Vagina (tissue), 2 donors: ENCODE data around the gene GATM. TPM values are rescaled to one million over a fixed set of nuclear protein-coding genes. Genes with fewer than 3 reads are reported as not detected.

Experiments
- DNase-seq, 2 donors: peaks; one replicate each; pipeline ENCODE4 v3.0.0-alpha.2; 2017; ENCODE audit errors: extremely low spot score in 2 of 2
- H3K27ac ChIP-seq: fragments of 200-600 bp; sonication (generic); one replicate; pipeline ENCODE4 v1.5.1; 2019
- H3K27me3 ChIP-seq: fragments of 200-600 bp; sonication (generic); one replicate; pipeline ENCODE4 v1.5.1; 2019
- H3K36me3 ChIP-seq, 2 donors: fragments of 200-600 bp; sonication (generic); one replicate each; pipeline ENCODE4 v1.5.1; 2017 to 2019
- H3K4me1 ChIP-seq: fragments of 200-600 bp; sonication (generic); one replicate; pipeline ENCODE4 v1.5.1; 2019
- H3K4me3 ChIP-seq, 2 donors: fragments of 200-600 bp; sonication (generic); 1 replicate in 1 of 2; 2 replicates in 1 of 2; pipeline ENCODE4 v1.5.1; 2016 to 2019
- H3K9me3 ChIP-seq: fragments of 200-600 bp; sonication (generic); one replicate; pipeline ENCODE4 v1.5.1; 2019
- CTCF ChIP-seq, 3 experiments: fragments of 450-650 bp in 2 of 3; fragments of 200-600 bp in 1 of 3; sonication (generic) in 1 of 3; IDR thresholded peaks; one replicate each; pipeline ENCODE4 v1.5.1; 2017 to 2019; ENCODE audit warnings: antibody characterized with exemption in 3 of 3, mild to moderate bottlenecking in 2 of 3, moderate library complexity in 2 of 3
- POLR2A ChIP-seq, 2 donors: fragments of 450-650 bp; IDR thresholded peaks; one replicate each; pipeline ENCODE4 v1.6.1; 2017; ENCODE audit warnings: antibody characterized with exemption in 2 of 2, mild to moderate bottlenecking in 2 of 2, moderate library complexity in 2 of 2
- POLR2AphosphoS5 ChIP-seq, 2 donors: sonication (generic); formaldehyde crosslinking; IDR thresholded peaks; one replicate each; pipeline ENCODE4 v1.9.0; 2017; ENCODE audit warnings: antibody characterized with exemption in 2 of 2, mild to moderate bottlenecking in 2 of 2, low read depth in 1 of 2; ENCODE audit not compliant: insufficient read depth in 1 of 2
- intact Hi-C: fragments of 100-400 bp; cut with DNase I; formaldehyde crosslinking; loops from one replicate; pipeline ENCODE4 v1.15.1; 2023
- total RNA-seq: library from RNA; depleted of rRNA; stranded (reverse); fragments of >200 nt; gene quantifications from one replicate; pipeline ENCODE4 v1.2.3, GENCODE V29; 2016

The GATM gene
- total RNA-seq, 1 donor from 2014 or later, result 50.1 TPM

DNA sequence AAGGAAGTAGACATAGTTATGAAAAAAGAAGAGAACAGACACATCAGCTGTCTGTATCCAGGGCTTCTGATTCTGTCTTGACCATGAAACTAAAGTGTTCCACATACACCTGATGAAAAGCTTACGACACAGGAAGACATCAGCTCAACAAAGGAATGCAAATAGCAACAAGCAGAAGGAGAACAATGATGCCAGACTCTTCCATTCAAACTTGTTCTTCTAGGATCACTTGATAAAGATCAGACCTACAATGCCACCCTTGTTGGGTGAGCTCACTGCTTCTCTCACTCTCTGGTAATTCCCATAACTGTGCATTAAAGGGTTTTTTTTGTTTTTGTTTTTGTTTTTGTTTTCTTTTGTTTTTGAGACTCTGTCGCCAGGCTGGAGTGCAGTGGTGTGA lies 49.7 kb downstream of the GATM start:
- no peak for DNase-seq
- no peak overlapping the region for H3K4me3 ChIP-seq
- intact Hi-C loops, result no loop called here
- no peaks in the 10 kb centered on the region for H3K4me1 ChIP-seq
- TF ChIP-seq CTCF (IDR thresholded peaks at IDR 0.05), result no peak
- no peak for TF ChIP-seq POLR2A (IDR thresholded peaks at IDR 0.05)
- no peak for TF ChIP-seq POLR2AphosphoS5 (IDR thresholded peaks at IDR 0.05; ENCODE audit: insufficient read depth in 1 of 2, low read depth in 1 of 2)
- H3K9me3 ChIP-seq, result no peaks in the 10 kb centered on the region
- no peaks in the 10 kb centered on the region for H3K36me3 ChIP-seq
- H3K27me3 ChIP-seq, result no peaks in the 10 kb centered on the region
- no peak overlapping the region for H3K27ac ChIP-seq

DNA sequence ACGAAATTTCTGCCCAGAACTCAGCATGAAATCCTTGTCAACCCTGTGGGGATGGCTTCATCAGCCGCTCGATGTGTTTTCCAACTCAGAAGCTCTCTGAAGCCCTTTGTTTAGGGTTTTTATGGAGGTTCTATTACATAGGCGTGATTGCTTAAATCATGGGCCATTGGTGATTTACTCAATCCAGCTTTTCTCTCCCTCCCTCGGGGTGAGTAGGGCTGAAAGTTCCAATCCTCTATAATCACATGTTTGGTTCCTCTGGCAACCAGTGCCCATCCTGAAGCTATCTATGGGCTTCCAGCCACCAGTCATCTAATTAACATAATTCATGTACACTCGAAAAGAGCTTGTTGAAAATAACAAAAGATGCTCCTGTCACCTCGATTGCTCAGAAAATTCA lies 51.6 kb downstream of the GATM start:
- intact Hi-C loops, result no loop called here
- H3K4me1 ChIP-seq, result no peaks in the 10 kb centered on the region
- no peaks in the 10 kb centered on the region for H3K36me3 ChIP-seq
- no peak overlapping the region for H3K4me3 ChIP-seq
- H3K27me3 ChIP-seq, result no peaks in the 10 kb centered on the region
- no peak overlapping the region for H3K27ac ChIP-seq
- H3K9me3 ChIP-seq, result no peaks in the 10 kb centered on the region
- no peak for TF ChIP-seq POLR2AphosphoS5 (IDR thresholded peaks at IDR 0.05; ENCODE audit: insufficient read depth in 1 of 2, low read depth in 1 of 2)
- TF ChIP-seq CTCF (IDR thresholded peaks at IDR 0.05), result no peak
- no peak for TF ChIP-seq POLR2A (IDR thresholded peaks at IDR 0.05)
- DNase-seq, result no peak

- no peak for TF ChIP-seq POLR2A (IDR thresholded peaks at IDR 0.05)
- no peak for TF ChIP-seq CTCF (IDR thresholded peaks at IDR 0.05)
- no peak for TF ChIP-seq POLR2AphosphoS5 (IDR thresholded peaks at IDR 0.05; ENCODE audit: insufficient read depth in 1 of 2, low read depth in 1 of 2)
- H3K27me3 ChIP-seq, result no peaks in the 10 kb centered on the region
- no peaks in the 10 kb centered on the region for H3K36me3 ChIP-seq
- H3K4me1 ChIP-seq, result no peaks in the 10 kb centered on the region
- no peak overlapping the region for H3K27ac ChIP-seq
- H3K9me3 ChIP-seq, result no peaks in the 10 kb centered on the region
- H3K4me3 ChIP-seq, result no peak overlapping the region
- intact Hi-C loops, result no loop called here
- DNase-seq, result no peak
These were observed 52.1 kb downstream of the GATM start for GRCh38 chr15:45326280-45326679.

DNA sequence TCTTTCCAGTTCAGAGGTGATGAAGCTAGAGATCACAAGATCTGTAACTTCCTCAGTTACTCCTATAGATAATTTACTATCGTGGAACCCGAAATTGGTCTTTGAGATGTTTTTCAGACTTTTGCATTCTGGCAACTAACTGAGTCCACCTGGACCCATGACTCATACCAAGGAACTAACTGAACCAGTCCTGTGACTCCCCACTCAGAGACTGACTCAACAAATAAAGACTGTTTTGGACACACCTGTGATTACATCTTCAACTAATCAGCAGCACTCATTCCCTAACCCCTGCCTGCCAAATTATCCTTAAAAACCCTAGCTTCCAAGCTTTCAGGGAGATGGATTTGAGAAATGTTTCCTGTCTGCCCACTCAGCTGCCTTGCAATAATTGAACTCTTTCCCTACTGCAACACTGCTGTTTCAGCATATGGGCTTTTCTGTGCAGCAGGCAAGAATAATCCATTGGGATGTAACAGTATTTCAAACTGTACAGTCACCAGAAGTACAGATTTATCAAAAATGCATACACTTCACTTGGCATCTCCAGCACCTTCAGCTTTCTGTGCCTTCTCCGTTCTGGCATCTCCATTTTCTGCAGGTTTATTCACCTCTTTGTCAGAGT lies 57.7 kb downstream of the GATM start:
- no peaks in the 10 kb centered on the region for H3K9me3 ChIP-seq
- H3K4me3 ChIP-seq, result no peak overlapping the region
- no peaks in the 10 kb centered on the region for H3K27me3 ChIP-seq
- no peak for DNase-seq
- TF ChIP-seq POLR2AphosphoS5 (IDR thresholded peaks at IDR 0.05; ENCODE audit: insufficient read depth in 1 of 2, low read depth in 1 of 2) (peak in 1 of 2 donors; percentile 27), POLR2A (IDR thresholded peaks at IDR 0.05) (no peak), CTCF (IDR thresholded peaks at IDR 0.05) (no peak)
- no peaks in the 10 kb centered on the region for H3K4me1 ChIP-seq
- intact Hi-C loops, result no loop called here
- no peaks in the 10 kb centered on the region for H3K36me3 ChIP-seq
- H3K27ac ChIP-seq, result no peak overlapping the region

- no peaks in the 10 kb centered on the region for H3K27me3 ChIP-seq
- no peak for TF ChIP-seq POLR2A (IDR thresholded peaks at IDR 0.05)
- TF ChIP-seq POLR2AphosphoS5 (IDR thresholded peaks at IDR 0.05; ENCODE audit: insufficient read depth in 1 of 2, low read depth in 1 of 2), result no peak
- no peak for TF ChIP-seq CTCF (IDR thresholded peaks at IDR 0.05)
- H3K4me3 ChIP-seq, result no peak overlapping the region
- H3K9me3 ChIP-seq, result no peaks in the 10 kb centered on the region
- intact Hi-C loops, result no loop called here
- no peak for DNase-seq
- no peak overlapping the region for H3K27ac ChIP-seq
- no peaks in the 10 kb centered on the region for H3K4me1 ChIP-seq
- H3K36me3 ChIP-seq, result no peaks in the 10 kb centered on the region
These were observed 58.7 kb downstream of the GATM start for GRCh38 chr15:45319472-45320214.
